GM19193 (cell line): ENCODE measurements around the gene CPHXL.

Experiments
- POLR2A ChIP-seq: IDR thresholded peaks from 4 replicates; pipeline ENCODE4 v1.6.1; 2011; ENCODE audit not compliant: insufficient read depth, insufficient read length; ENCODE audit errors: extremely low read depth

The CPHXL gene

GRCh38 chr16:75726390-75726789, at the start of gene CPHXL:
Gene CPHXL (minus strand): TSS chr16:75726490. CDS start chr16:75726442, 48 bp downstream.
- no peak for TF ChIP-seq POLR2A

GRCh38 chr16:75774197-75774596, 47.9 kb upstream of the CPHXL start:
- TF ChIP-seq POLR2A = no peak

- TF ChIP-seq POLR2A = no peak
Measured at GRCh38 chr16:75770051-75770450, 43.8 kb upstream of the CPHXL start.

GRCh38 chr16:75764154-75764768, 38.0 kb upstream of the CPHXL start:
- no peak for TF ChIP-seq POLR2A

GRCh38 chr16:75763204-75763603, 36.9 kb upstream of the CPHXL start:
- TF ChIP-seq POLR2A = no peak

GRCh38 chr16:75762746-75763145, 36.5 kb upstream of the CPHXL start:
- no peak for TF ChIP-seq POLR2A

- TF ChIP-seq POLR2A = no peak
Measured at GRCh38 chr16:75761108-75761507, 34.8 kb upstream of the CPHXL start.

- no peak for TF ChIP-seq POLR2A
Measured at GRCh38 chr16:75760018-75760519, 33.8 kb upstream of the CPHXL start.

- no peak for TF ChIP-seq POLR2A
Measured at GRCh38 chr16:75758215-75758614, 31.9 kb upstream of the CPHXL start.

GRCh38 chr16:75754141-75754540, 27.9 kb upstream of the CPHXL start:
- TF ChIP-seq POLR2A = no peak

- TF ChIP-seq POLR2A = no peak
Measured at GRCh38 chr16:75750528-75750927, 24.2 kb upstream of the CPHXL start.

- TF ChIP-seq POLR2A = no peak
Measured at GRCh38 chr16:75746359-75746758, 20.1 kb upstream of the CPHXL start.

- TF ChIP-seq POLR2A = no peak
Measured at GRCh38 chr16:75745823-75746222, 19.5 kb upstream of the CPHXL start.

GRCh38 chr16:75745242-75745641, 19.0 kb upstream of the CPHXL start:
- TF ChIP-seq POLR2A = no peak

GRCh38 chr16:75742424-75743047, 16.2 kb upstream of the CPHXL start:
- no peak for TF ChIP-seq POLR2A
